DMS79 treated with DMSO at 0.1 percent for 48 hours (cell line): ENCODE data around the gene CASP7.
"Not testable (repeated sequence)": the region's sequence is repeated elsewhere in the genome, so short reads cannot be mapped to it uniquely, and the experiment has no call there.

Source experiments
- DNase-seq: peaks from one replicate; lab custom pipeline; 2025; lab: John Stamatoyannopoulos, UW

The CASP7 gene

GRCh38 chr10:113679463-113680189 lies at the start of gene CASP7:
CASP7 (plus strand) TSS chr10:113679912; CDS start chr10:113697494, 17,582 bp downstream.
- DNase-seq, result peak; percentile 22

GRCh38 chr10:113630929-113631533 lies 48.7 kb upstream of the CASP7 start:
- no peak for DNase-seq

GRCh38 chr10:113631684-113632367 lies 47.9 kb upstream of the CASP7 start:
- DNase-seq, result peak; percentile 9

- DNase-seq, result no peak
Observed at GRCh38 chr10:113639966-113640365, 39.7 kb upstream of the CASP7 start.

- no peak for DNase-seq
Observed at GRCh38 chr10:113641702-113642101, 38.0 kb upstream of the CASP7 start.

GRCh38 chr10:113643183-113643582 lies 36.5 kb upstream of the CASP7 start:
- DNase-seq, result no peak

GRCh38 chr10:113644185-113645120 lies 35.3 kb upstream of the CASP7 start:
- no peak for DNase-seq

DNA sequence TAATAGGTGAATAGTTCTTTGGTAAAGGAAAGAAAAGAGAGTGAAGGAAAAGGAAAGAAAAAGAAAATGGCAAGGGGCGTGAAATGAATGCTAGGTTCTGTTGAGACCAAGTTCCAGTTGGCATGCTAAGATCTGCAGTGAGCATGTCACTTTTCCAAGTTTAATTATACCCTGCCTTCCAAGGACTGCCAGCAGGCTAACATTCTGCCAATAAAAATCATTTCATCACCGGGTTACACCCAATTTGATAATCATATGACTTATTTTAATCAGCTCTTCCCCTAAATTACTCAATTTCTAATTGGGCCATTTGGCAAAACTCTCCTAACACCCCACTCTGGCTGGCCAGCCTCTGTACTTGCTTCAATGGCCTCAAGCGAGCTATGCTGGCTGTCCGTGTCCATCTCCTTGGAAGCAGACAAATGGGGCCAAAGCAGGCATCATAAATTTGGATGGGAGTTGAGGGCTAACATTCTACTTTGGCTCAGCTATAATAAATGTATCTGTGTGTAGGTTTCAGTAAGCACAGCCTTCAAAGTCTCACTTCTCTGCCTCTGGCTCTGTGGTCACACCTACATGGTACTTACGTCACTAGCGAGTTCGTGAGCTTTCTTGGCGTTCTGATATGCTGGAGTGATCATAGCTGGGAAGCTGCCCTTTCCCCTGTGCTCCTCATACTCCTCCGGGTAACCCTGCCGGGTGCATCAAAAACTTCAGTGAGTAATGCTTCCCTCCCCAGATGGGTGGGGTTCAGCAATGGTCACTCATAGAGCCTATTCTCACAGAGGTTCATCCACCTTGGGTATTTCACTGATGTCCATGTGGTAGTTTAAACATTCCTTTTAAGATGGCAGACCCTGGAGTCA lies 33.1 kb upstream of the CASP7 start:
- no peak for DNase-seq

- no peak for DNase-seq
Observed at GRCh38 chr10:113647812-113648211, 31.9 kb upstream of the CASP7 start.

DNA sequence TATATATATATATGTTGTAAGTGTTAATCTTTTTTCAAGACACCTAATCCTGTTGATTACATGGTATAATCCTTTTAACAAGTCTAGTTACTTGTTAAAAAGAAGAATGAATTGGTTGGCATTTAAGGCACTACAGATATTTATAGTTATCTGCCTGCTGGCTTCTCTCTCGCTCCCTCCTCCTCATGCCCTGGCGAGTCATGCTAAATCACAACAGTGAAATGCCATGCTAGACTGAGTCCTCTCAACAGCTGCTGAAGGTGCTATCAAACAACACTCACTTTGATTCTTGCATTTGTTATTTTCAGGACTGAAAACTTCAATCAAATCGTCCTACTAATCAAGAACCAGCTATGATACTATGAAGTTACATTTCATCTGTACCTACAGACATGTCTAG lies 31.2 kb upstream of the CASP7 start:
- DNase-seq, result no peak

DNA sequence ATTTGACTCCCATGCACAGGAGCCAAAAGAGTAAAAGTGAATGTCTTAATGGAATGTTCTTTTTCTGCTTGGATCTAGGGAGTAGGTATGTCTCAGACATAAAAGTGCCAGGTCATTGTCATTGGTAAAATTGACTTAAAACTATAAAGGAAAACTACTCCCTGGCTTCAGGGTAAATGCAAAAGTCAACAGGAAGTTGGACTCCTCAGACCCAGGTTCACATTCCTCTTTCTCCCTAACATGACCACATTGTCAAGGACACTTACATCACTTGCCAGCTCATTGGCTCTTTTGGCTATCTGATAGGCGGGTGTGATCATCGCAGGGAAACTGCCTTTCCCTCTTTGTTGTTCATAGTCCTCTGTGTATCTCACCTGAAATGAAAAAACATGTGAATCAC lies 29.5 kb upstream of the CASP7 start:
- no peak for DNase-seq

GRCh38 chr10:113651021-113651420 lies 28.7 kb upstream of the CASP7 start:
- no peak for DNase-seq

GRCh38 chr10:113651898-113652297 lies 27.8 kb upstream of the CASP7 start:
- DNase-seq, result no peak

- DNase-seq, result not testable (repeated sequence)
Observed at GRCh38 chr10:113652456-113652855, 27.3 kb upstream of the CASP7 start.

DNA sequence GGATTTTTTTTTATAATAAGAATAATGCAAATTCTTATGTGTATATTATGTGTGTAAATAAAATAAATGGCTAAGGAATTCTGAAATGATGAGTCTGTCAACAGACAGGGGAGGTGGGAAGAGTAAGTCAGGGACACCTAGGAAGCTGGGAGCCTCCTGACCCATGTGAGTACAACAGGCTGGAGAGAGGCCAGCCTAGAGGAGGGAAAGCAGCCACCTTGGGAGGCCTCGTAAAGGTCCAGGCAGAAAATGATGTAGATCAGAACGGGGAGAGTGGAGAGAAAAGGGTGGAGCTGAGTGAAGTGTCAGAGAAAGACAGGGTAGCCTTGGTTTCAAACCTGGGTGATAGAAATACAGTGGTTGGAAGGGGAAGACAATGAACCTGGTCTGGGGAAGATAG lies 22.8 kb upstream of the CASP7 start:
- DNase-seq, result no peak

GRCh38 chr10:113657544-113657943 lies 22.2 kb upstream of the CASP7 start:
- DNase-seq, result no peak

DNA sequence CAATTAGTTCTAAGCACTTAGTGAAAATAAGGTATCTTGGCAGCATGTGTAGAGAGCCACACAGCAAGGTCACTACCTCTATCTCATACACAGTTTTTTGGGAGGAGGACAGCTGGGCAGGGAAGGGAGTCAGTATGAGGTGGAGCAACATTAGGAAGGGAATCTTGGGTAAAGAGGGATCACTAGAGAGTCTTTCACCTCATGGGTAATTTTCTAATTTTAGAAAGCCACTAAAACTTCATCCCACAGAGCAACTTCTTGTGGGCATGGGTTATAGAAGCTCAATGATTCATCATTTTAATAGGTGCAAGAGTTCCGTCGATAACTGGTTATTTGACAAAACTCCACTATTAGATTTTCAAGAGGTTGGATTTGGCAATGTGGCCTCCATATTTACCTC lies 18.4 kb upstream of the CASP7 start:
- no peak for DNase-seq

DNA sequence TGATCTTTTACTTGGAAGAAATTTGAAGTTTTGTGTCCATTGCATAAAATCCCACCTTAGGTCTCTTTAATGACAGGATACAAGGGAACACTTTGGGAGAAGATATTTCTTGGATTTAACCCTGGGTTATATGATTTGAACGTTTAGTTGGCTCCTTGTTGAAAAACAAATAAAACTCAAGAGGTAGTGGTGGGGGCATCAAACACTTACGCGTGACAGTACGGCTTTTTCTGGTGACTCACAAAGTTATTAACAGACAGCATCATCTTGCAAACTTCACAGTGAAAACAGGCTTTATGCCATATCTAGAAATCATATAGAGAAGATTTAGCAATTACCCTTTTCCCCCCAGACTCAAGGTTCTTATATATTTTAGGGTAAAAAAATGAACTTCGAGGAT lies 16.6 kb upstream of the CASP7 start:
- no peak for DNase-seq

DNA sequence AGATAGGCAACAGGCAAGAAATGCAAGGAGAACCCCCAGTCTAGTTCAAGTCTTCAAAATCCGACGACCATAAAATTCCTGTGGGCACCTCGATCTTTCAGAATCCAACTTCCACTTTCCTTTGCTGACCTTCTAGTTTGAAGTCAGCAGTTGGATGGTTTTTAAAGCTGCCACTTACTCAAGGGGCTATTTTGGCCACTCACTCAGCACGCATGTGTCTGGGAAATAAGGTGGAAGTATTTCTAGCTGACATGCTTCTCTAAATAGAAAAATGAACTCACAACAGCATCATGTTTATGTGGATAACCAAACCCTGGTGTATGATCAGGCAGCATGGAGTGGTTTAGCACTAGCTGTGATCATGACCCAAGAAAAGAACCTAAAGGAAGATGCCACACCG lies 15.8 kb upstream of the CASP7 start, which contains the start of gene NRAP:
Gene NRAP, minus strand, starts transcription at position 134 of the 400 bp plus-strand sequence. CDS start 159 bp downstream, outside the sequence.
- no peak for DNase-seq

- DNase-seq, result no peak
Observed at GRCh38 chr10:113665352-113665751, 14.4 kb upstream of the CASP7 start.

GRCh38 chr10:113665806-113666354 lies 13.8 kb upstream of the CASP7 start:
- no peak for DNase-seq
